ENCODE results near the gene CDC5L.

DNA sequence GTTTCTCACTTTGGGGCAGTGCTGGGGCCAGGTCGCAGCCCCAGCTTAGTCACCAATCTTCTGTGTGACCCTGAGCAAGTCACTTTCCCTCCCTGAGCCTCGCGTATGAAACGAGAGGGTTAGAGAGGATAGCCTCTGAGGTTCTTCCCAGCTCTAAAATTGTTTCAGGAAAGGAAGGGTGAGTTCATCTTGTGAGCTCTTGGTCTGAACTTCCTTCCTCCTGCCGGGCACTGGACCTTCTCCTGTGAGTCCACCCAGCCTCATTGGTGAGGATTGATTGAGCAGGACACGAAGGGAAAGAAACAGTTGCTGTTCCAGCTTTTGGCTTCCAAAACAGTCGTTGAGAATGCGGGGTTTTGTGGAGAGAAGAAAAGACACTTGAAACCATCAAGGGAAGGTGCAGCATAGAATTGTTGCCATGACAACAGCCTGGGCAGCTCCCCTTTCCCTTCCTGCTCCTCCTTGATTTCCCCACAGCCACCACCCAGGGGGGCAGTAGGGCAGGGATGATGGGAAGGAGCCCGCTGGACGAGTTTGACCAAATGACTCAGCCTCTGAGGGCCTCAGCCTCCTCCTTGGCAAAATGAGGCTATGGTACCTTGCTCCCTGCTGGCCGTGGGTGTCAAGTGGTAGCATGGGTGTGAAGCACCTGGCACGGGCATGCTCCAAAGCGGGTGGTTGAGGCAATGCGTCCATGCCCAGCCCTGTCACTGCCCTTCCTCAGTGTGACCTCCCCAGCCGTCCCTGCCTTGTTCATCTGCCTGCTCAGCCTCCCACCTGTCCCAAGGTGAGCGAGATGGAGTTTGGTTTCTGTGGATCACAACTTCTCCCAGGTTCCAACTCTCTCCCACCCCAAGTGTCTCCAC lies 107.8 kb downstream of the CDC5L start:
- TF ChIP-seq POLR2A (IDR thresholded peaks at IDR 0.05): no peak
- TF ChIP-seq, protein P1, sequence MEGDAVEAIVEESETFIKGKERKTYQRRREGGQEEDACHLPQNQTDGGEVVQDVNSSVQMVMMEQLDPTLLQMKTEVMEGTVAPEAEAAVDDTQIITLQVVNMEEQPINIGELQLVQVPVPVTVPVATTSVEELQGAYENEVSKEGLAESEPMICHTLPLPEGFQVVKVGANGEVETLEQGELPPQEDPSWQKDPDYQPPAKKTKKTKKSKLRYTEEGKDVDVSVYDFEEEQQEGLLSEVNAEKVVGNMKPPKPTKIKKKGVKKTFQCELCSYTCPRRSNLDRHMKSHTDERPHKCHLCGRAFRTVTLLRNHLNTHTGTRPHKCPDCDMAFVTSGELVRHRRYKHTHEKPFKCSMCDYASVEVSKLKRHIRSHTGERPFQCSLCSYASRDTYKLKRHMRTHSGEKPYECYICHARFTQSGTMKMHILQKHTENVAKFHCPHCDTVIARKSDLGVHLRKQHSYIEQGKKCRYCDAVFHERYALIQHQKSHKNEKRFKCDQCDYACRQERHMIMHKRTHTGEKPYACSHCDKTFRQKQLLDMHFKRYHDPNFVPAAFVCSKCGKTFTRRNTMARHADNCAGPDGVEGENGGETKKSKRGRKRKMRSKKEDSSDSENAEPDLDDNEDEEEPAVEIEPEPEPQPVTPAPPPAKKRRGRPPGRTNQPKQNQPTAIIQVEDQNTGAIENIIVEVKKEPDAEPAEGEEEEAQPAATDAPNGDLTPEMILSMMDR (IDR thresholded peaks at IDR 0.05): no peak

Measured in thyroid gland (tissue), 4 donors.